SU-DHL-6 (cell line): Measurements from ENCODE around the gene CUBN.

Experiments
- H2AFZ ChIP-seq: fragments of 200-600 bp; sonication (generic); 2 replicates; pipeline ENCODE4 v1.6.1; 2014; ENCODE audit warnings: low read depth, mild to moderate bottlenecking, moderate library complexity, mixed read lengths, antibody characterized with exemption, low read length; ENCODE audit not compliant: severe bottlenecking
- H3F3A ChIP-seq: fragments of 200-600 bp; shearing (Covaris generic); 2 replicates; pipeline ENCODE4 v1.6.0; 2016; ENCODE audit warnings: antibody characterized with exemption, mild to moderate bottlenecking; ENCODE audit not compliant: insufficient read depth
- H3K27ac ChIP-seq: fragments of 200-600 bp; sonication (generic); 2 replicates; pipeline ENCODE4 v1.5.1; 2016; ENCODE audit warnings: low read depth, mild to moderate bottlenecking, low read length, moderate library complexity, mixed read lengths
- H3K27me3 ChIP-seq: fragments of 200-600 bp; sonication (generic), shearing (Covaris generic); 2 replicates; pipeline ENCODE4 v1.6.0; 2014; ENCODE audit warnings: mild to moderate bottlenecking, low read length
- H3K36me3 ChIP-seq: fragments of 200-600 bp; sonication (generic); 2 replicates; pipeline ENCODE4 v1.6.1; 2014; ENCODE audit warnings: mild to moderate bottlenecking, low read length, mixed read lengths
- H3K4me2 ChIP-seq: fragments of 300-600, 200-600 bp; shearing (Covaris generic), sonication (generic); 2 replicates; pipeline ENCODE4 v1.6.0; 2014; ENCODE audit warnings: low read length, low read depth, mild to moderate bottlenecking; ENCODE audit not compliant: poor library complexity, severe bottlenecking
- H3K4me3 ChIP-seq: fragments of 200-600 bp; sonication (generic); 2 replicates; pipeline ENCODE4 v1.5.1; 2014; ENCODE audit warnings: antibody characterized with exemption, low read length, mild to moderate bottlenecking, mixed read lengths; ENCODE audit not compliant: insufficient read depth, poor library complexity, severe bottlenecking
- H3K79me2 ChIP-seq: fragments of 200-600 bp; sonication (generic); 2 replicates; pipeline ENCODE4 v1.6.1; 2014; ENCODE audit warnings: mild to moderate bottlenecking, low read length, moderate library complexity; ENCODE audit not compliant: insufficient read depth
- H3K9ac ChIP-seq: fragments of 200-600 bp; sonication (generic); 2 replicates; pipeline ENCODE4 v1.7.0; 2014; ENCODE audit warnings: mild to moderate bottlenecking, low read length
- H3K9me2 ChIP-seq: fragments of 200-600 bp; sonication (generic); replicated peaks from 2 replicates; pipeline ENCODE4 v1.6.1; 2014; ENCODE audit warnings: low read length; ENCODE audit not compliant: insufficient read depth
- H3K9me3 ChIP-seq: fragments of 200-600 bp; sonication (generic); 2 replicates; pipeline ENCODE4 v1.6.1; 2014; ENCODE audit warnings: low read length, mixed read lengths; ENCODE audit not compliant: insufficient read depth
- H4K20me1 ChIP-seq: fragments of 200-600 bp; sonication (generic); 2 replicates; pipeline ENCODE4 v1.6.1; 2014; ENCODE audit warnings: low read depth, mild to moderate bottlenecking, antibody characterized with exemption, low read length, moderate library complexity, mixed read lengths
- CTCF ChIP-seq: fragments of 200-600 bp; sonication (generic); IDR thresholded peaks from one replicate; pipeline ENCODE4 v1.5.1; 2017; ENCODE audit warnings: antibody characterized with exemption, mild to moderate bottlenecking, low read length, moderate library complexity; ENCODE audit not compliant: insufficient read depth, poor library complexity, severe bottlenecking
- EZH2phosphoT487 ChIP-seq: fragments of 200-600 bp; sonication (generic), shearing (Covaris generic); conservative IDR thresholded peaks from 2 replicates; pipeline ENCODE4 v1.6.1; 2018; ENCODE audit warnings: mild to moderate bottlenecking, antibody characterized with exemption, low read length, moderate library complexity, mixed read lengths

Gene CUBN

DNA sequence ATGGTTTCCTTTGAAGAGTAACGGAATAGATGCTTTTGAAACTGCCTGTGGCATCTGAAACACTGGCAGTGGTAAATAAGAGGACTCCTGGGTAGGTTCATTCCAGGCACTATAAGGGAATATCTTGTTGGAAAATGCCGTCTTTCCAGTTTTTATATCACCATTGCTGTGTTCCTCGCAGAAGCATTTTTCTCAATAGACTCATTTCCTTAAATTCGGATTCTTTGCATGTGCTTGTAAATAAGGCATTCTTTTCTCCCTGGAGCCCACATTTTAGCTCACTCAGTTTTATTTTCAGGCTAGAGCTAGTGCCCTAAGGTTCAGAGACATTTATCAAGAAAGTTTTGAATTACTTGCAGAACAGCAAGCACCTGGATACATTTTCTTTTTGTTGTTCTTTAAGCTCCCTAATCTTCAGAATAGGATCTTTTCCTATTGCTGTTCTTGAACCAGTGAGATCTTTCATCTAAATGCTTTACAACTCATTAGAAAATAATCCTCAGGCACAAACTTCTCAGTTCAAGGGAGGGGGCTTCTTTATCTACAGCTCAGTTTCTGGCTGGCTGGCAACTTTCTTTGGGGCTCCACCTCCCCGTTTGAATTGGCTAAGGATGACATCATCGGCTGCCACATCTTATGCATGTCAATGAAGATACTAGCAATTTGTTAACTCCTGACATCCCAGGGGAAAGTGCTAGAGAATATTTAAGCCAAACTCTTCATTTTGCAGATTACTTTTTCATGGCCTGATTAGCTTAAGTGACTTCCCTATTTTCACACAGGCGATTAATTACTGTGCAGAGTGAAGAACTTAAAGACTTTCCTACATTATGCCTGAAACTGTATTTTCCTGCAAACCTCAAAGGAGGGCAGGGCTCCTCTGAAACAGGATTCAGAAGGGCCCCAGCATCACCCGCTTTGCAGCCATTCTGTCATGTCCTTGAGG is 178.7 kb downstream of the CUBN start:
- Histone ChIP-seq H3K4me3 (no peak overlapping the region), H3K27me3 (no peaks in the 10 kb centered on the region), H3K9me3 (no peaks in the 10 kb centered on the region), H3K27ac (no peak overlapping the region), H3K9ac (no peak overlapping the region), H3K79me2 (no peaks in the 10 kb centered on the region), H2AFZ (no peak overlapping the region), H3K4me2 (no peak overlapping the region), H4K20me1 (no peaks in the 10 kb centered on the region), H3K9me2 (no peaks in the 10 kb centered on the region), H3K36me3 (no peaks in the 10 kb centered on the region), H3F3A (no peaks in the 10 kb centered on the region)
- TF ChIP-seq EZH2phosphoT487, result no peak
- TF ChIP-seq CTCF, result no peak

- no peak overlapping the region for H2AFZ ChIP-seq
- H4K20me1 ChIP-seq, result no peaks in the 10 kb centered on the region
- no peaks in the 10 kb centered on the region for H3K9me3 ChIP-seq
- no peak overlapping the region for H3K4me2 ChIP-seq
- H3K36me3 ChIP-seq, result no peaks in the 10 kb centered on the region
- H3K27me3 ChIP-seq, result no peaks in the 10 kb centered on the region
- TF ChIP-seq CTCF (no peak), EZH2phosphoT487 (no peak)
- H3K4me3 ChIP-seq, result no peak overlapping the region
- H3F3A ChIP-seq, result no peaks in the 10 kb centered on the region
- no peak overlapping the region for H3K9ac ChIP-seq
- H3K27ac ChIP-seq, result no peak overlapping the region
- H3K9me2 ChIP-seq, result no peaks in the 10 kb centered on the region
- no peaks in the 10 kb centered on the region for H3K79me2 ChIP-seq
Measured at GRCh38 chr10:16949816-16950215, 179.8 kb downstream of the CUBN start.

DNA sequence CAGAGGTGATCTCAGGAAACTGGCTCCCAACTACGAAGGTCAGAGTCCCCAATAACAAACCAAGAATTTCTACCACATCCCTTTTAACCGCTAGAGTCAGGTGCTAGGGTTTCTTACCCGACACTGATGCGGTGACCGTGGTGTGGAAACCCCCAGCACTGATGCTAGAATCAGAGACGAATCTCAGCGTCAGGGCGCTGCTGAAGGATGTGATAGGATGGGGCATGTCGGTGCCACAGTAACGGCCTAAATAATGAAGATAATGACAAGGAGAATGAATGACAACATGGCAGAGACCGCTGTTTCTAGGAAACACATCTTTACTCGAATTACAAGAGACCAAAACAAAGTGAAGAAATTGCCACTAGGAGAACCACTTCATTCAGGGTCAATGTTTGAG is 181.2 kb downstream of the CUBN start:
- H3K9ac ChIP-seq, result no peak overlapping the region
- no peaks in the 10 kb centered on the region for H3K9me2 ChIP-seq
- no peaks in the 10 kb centered on the region for H3K27me3 ChIP-seq
- no peaks in the 10 kb centered on the region for H3K9me3 ChIP-seq
- H3K79me2 ChIP-seq, result no peaks in the 10 kb centered on the region
- H3K4me2 ChIP-seq, result no peak overlapping the region
- TF ChIP-seq CTCF (no peak), EZH2phosphoT487 (no peak)
- H4K20me1 ChIP-seq, result no peaks in the 10 kb centered on the region
- H2AFZ ChIP-seq, result no peak overlapping the region
- no peaks in the 10 kb centered on the region for H3K36me3 ChIP-seq
- no peaks in the 10 kb centered on the region for H3F3A ChIP-seq
- H3K27ac ChIP-seq, result no peak overlapping the region
- no peak overlapping the region for H3K4me3 ChIP-seq
